Coronary artery (tissue), 2 donors: ENCODE results near the gene MACROD2.
"Not testable (repeated sequence)": the region's sequence is repeated elsewhere in the genome, so short reads cannot be mapped to it uniquely, and the experiment has no call there.

Experiments
- DNase-seq: peaks from one replicate; pipeline ENCODE4 v3.0.0-alpha.2; 2017; ENCODE audit warnings: low spot score
- H3K27ac ChIP-seq, 2 donors: fragments of 200-600 bp; sonication (generic); one replicate each; pipeline ENCODE4 v1.5.1; 2016 to 2019
- H3K4me3 ChIP-seq: fragments of 200-600 bp; sonication (generic); 2 replicates; pipeline ENCODE4 v1.5.1; 2016; ENCODE audit warnings: mild to moderate bottlenecking, moderate library complexity
- CTCF ChIP-seq: fragments of 200-600 bp; sonication (generic); IDR thresholded peaks from one replicate; pipeline ENCODE4 v1.5.1; 2019; ENCODE audit warnings: antibody characterized with exemption

MACROD2 gene

GRCh38 chr20:16011056-16011455 is 2015.7 kb downstream of the MACROD2 start:
- Histone ChIP-seq H3K4me3 (no peak overlapping the region), H3K27ac (no peak overlapping the region)
- TF ChIP-seq CTCF = no peak
- DNase-seq = no peak

- H3K27ac ChIP-seq = no peak overlapping the region
- H3K4me3 ChIP-seq = no peak overlapping the region
- TF ChIP-seq CTCF = no peak
- no peak for DNase-seq
These were observed 2016.2 kb downstream of the MACROD2 start for GRCh38 chr20:16011519-16011918.

- H3K27ac ChIP-seq, H3K4me3 ChIP-seq, DNase-seq: not testable (repeated sequence)
These were observed 2017.6 kb downstream of the MACROD2 start for GRCh38 chr20:16012934-16013333.

GRCh38 chr20:16013631-16014030 is 2018.3 kb downstream of the MACROD2 start:
- no peak for DNase-seq
- no peak for TF ChIP-seq CTCF
- Histone ChIP-seq H3K27ac (no peak overlapping the region), H3K4me3 (no peak overlapping the region)

GRCh38 chr20:16014436-16014835 is 2019.1 kb downstream of the MACROD2 start:
- H3K27ac ChIP-seq = no peak overlapping the region
- no peak for TF ChIP-seq CTCF

GRCh38 chr20:16017656-16018055 is 2022.3 kb downstream of the MACROD2 start:
- Histone ChIP-seq H3K4me3 (no peak overlapping the region), H3K27ac (no peak overlapping the region)
- no peak for TF ChIP-seq CTCF
- DNase-seq = no peak

More at GRCh38 chr20:16014436-16014835, 2019.1 kb downstream of the MACROD2 start:
- no peak overlapping the region for H3K4me3 ChIP-seq
- no peak for DNase-seq

- no peak for DNase-seq
- Histone ChIP-seq H3K4me3 (no peak overlapping the region), H3K27ac (no peak overlapping the region)
- TF ChIP-seq CTCF = no peak
These were observed 2023.6 kb downstream of the MACROD2 start for GRCh38 chr20:16018881-16019280.

GRCh38 chr20:16020971-16021370 is 2025.7 kb downstream of the MACROD2 start:
- no peak overlapping the region for H3K27ac ChIP-seq
- no peak for DNase-seq
- H3K4me3 ChIP-seq = no peak overlapping the region
- no peak for TF ChIP-seq CTCF
